Ovary (tissue), 9 donors: ENCODE data around the gene FARP1. TPM values are rescaled to one million over a fixed set of nuclear protein-coding genes. Genes with fewer than 3 reads are reported as not detected.

Experiments used
- DNase-seq, 5 donors: peaks; one replicate each; pipeline ENCODE4 v3.0.0-alpha.2; 2019 to 2020
- H3K27ac ChIP-seq, 2 donors: fragments of 200-600 bp; one replicate each; pipeline versions ENCODE4 v1.5.1 to v1.8.0; 2019 to 2022
- H3K27me3 ChIP-seq: fragments of 200-600 bp; one replicate; pipeline ENCODE4 v1.8.0; 2022
- H3K36me3 ChIP-seq: fragments of 200-600 bp; sonication (generic); one replicate; pipeline ENCODE4 v1.5.1; 2019
- H3K4me1 ChIP-seq: one replicate; pipeline ENCODE4 v1.8.1; 2013; ENCODE audit warnings: mild to moderate bottlenecking, moderate library complexity; ENCODE audit not compliant: insufficient read depth
- H3K4me3 ChIP-seq: fragments of 200-600 bp; sonication (generic); one replicate; pipeline ENCODE4 v1.5.1; 2017
- H3K9me3 ChIP-seq, 2 donors: fragments of 200-600 bp in 1 of 2; sonication (generic) in 1 of 2; one replicate each; pipeline versions ENCODE4 v1.5.1 to v1.8.1; 2013 to 2019; ENCODE audit warnings: mild to moderate bottlenecking in 1 of 2, moderate library complexity in 1 of 2
- CTCF ChIP-seq, 3 donors: fragments of 450-650 bp in 2 of 3; fragments of 200-600 bp in 1 of 3; IDR thresholded peaks; one replicate each; pipeline versions ENCODE4 v1.5.1 to v1.8.0; 2016 to 2022; ENCODE audit warnings: antibody characterized with exemption in 3 of 3, mild to moderate bottlenecking in 1 of 3
- EP300 ChIP-seq: sonication (generic); formaldehyde crosslinking; IDR thresholded peaks from one replicate; pipeline ENCODE4 v1.6.1; 2017; ENCODE audit warnings: antibody characterized with exemption
- POLR2A ChIP-seq: fragments of 450-650 bp; IDR thresholded peaks from one replicate; pipeline ENCODE4 v1.6.1; 2017; ENCODE audit warnings: antibody characterized with exemption, mild to moderate bottlenecking, moderate library complexity
- WGBS, 3 donors: extraction: QIAGEN DNeasy Blood & Tissue Kit in 1 of 3; methylation state at CpG; one replicate each; pipeline versions ENCODE4 v1.1.5 to v1.1.7; 2013 to 2017; 5-methylcytosine and 5-hydroxymethylcytosine counted together
- intact Hi-C, 4 donors: fragments of 100-400 bp; cut with DNase I; formaldehyde crosslinking; loops; one replicate each; pipeline versions ENCODE4 v1.11.0 to v1.15.1; 2022 to 2023
- polyA plus RNA-seq, 2 donors: library from polyadenylated mRNA; stranded (reverse); fragments of 200-250 nt in 1 of 2; fragments of 350-450 nt in 1 of 2; fragmentation: Illumina TruSeq in 1 of 2; extraction: RNeasy Lipid Tissue Mini Kit (QIAGEN cat#74804) in 1 of 2; gene quantifications; one replicate each; pipeline ENCODE4 v1.2.3, GENCODE V29; 2013 to 2014
- total RNA-seq, 7 donors: library from RNA; depleted of rRNA in 2 of 7; stranded (reverse); fragments of >200 nt in 2 of 7; fragmentation: NEBNext Ultra II Directional in 3 of 7; extraction: Animal tissue kit (Norgen Biotek cat#: 25700) in 3 of 7; gene quantifications; one replicate each; pipeline versions ENCODE4 v1.1.0 to v1.2.4, GENCODE V29; 2016 to 2023
- donor health status: DM: no; HTN: no; CAD: no; lungs with moderate emphysema.
- donor health status: DM: no; HTN: no; CAD: no.
- donor health status: Bipolar disorder and iron deficiency.
- donor health status: DM: yes; HTN: yes; CAD: no.
- donor health status: DM: no; HTN: no; CAD: no.
- donor health status: DM: yes; HTN: yes; CAD: no.

FARP1 gene
- total and polyA plus RNA-seq, 9 donors, result 10.2 to 90.1 (median 35.6) TPM

DNA sequence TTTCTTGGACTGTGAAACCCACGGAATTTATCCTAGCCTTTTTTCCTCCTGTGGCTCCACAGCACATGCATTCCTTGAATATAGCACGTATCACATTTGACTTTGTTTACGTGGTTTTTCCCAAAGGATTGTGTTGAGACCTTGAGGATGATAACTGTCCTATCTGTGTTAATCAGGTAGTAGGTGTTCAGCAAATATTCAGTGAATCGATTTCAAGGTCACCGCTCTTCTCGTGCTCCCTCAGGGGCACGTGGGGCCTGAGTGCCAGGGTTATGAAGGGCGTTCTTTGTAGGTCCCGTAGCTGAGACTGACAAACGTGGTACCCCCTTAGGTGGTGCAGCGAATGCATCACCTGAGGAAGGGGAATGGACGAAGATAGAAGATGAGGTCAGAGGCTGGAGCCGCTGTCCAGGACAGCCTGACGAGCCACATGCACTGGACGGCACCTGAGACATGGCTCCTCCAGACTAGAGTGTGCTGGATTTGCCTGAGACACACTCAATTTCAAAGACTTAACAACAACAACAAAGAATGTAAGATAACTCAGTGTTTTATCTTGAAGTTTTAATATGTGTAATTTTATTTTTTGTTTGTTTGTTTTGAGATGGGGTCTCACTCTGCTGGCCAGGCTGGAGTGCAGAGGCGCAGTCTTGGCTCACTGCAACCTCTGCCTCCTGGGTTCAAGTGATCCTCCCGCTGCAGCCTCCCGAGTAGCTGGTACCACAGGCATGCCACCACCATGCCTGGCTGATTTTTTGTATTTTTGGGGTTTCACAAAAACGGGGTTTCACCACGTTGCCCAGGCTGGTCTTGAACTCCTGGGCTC, 165.4 kb downstream of the FARP1 start:
- Histone ChIP-seq H3K27ac (peak overlapping the region in 1 of 2 donors; percentile 33), H3K36me3 (no peaks in the 10 kb centered on the region), H3K27me3 (no peaks in the 10 kb centered on the region), H3K9me3 (no peaks in the 10 kb centered on the region), H3K4me3 (no peak overlapping the region), H3K4me1 (peaks cover 5% of the 10 kb centered on the region)
- no peak for DNase-seq
- 35 to 51% (median 43%) methylated on average over 20 of the region's 20 CpGs for WGBS, 3 donors
- TF ChIP-seq EP300 (no peak), CTCF (IDR thresholded peaks at IDR 0.05) (no peak), POLR2A (no peak)
- intact Hi-C loops, result no loop called here

DNA sequence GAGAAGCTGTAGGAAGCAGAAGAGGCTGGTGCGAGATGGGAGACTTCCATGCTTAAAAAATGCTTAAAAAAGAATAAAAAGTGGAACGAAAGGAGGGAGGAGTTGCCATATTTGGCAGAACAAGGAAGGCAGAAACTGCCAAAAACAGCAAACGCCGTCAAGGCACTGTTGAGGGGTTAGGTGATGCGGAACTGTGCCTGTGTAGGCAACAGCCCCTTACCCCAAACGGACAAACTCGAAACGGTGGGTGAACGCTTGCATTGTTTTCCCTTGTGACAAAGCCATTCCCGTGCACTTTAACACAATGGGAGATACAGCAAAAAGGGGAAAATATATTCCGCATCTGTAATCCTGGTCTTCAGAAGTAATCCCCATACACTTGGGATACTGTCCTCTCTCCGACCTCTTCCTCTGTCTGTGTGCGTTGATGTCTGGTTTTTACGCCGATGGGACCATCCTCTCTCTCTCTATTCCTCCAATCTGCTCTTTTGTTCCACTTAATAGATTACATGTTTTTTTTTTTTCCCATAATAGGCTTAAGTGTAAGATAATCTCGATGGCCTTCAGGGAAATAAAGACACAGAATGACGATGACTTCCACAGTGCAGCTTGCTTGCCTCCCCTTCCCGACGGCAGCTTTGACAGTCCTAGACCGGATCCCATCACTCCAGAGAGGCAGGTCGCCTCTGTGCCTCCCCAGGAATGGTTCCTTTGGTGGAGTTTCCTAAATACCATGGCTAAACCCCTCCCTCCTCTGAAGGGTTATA, 166.9 kb downstream of the FARP1 start:
- peaks cover 5% of the 10 kb centered on the region for H3K4me1 ChIP-seq
- DNase-seq, result no peak
- H3K9me3 ChIP-seq, result no peaks in the 10 kb centered on the region
- intact Hi-C loops, result no loop called here
- TF ChIP-seq EP300 (no peak), POLR2A (no peak), CTCF (IDR thresholded peaks at IDR 0.05) (no peak)
- H3K4me3 ChIP-seq, result no peak overlapping the region
- H3K36me3 ChIP-seq, result no peaks in the 10 kb centered on the region
- no peak overlapping the region for H3K27ac ChIP-seq
- WGBS, 3 donors, result 84 to 85% (median 84%) methylated on average over 21 of the region's 21 CpGs
- no peaks in the 10 kb centered on the region for H3K27me3 ChIP-seq

DNA sequence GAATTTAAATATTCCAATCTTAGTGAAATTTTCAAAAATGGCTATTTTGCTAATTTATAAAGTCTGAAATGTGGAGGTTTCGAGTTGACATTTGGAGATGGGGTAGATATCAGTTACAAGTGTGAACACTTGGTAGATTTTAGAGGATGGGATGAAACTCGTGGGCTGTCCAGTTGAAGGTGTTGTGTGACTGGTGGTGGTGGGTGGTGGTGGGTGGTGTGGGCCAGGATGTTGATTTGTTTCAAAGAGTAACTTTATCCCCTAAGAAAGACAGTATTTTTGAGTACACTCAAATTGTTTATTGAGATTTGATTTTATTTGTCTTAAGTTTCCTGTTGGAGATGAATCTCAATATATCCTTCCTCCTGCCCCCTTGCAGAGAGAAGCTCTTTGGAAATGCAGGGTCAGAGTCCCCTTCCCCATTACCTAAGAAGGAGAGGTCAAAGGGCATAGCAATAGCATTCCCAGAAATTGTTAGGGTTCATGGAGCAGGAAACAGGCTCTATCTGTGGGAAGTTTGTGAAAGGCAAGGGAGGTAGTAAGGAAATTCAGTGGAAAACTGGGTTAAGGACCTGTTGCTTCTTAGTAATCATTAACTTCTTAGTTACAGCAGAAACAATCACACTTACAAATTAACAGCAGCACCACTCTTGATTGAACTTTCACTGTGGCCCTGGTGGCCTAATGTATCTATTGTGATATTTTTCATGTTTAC, 167.7 kb downstream of the FARP1 start:
- Histone ChIP-seq H3K9me3 (no peaks in the 10 kb centered on the region), H3K27me3 (no peaks in the 10 kb centered on the region), H3K4me3 (no peak overlapping the region), H3K27ac (no peak overlapping the region), H3K36me3 (no peaks in the 10 kb centered on the region), H3K4me1 (peaks cover 5% of the 10 kb centered on the region)
- DNase-seq, result no peak
- whole genome bisulfite sequencing, 3 donors, result 97 to 99% (median 97%) methylated on average over 2 of the region's 2 CpGs
- TF ChIP-seq CTCF (IDR thresholded peaks at IDR 0.05), result no peak
- no peak for TF ChIP-seq POLR2A
- TF ChIP-seq EP300, result no peak
- intact Hi-C loops, result no loop called here

DNA sequence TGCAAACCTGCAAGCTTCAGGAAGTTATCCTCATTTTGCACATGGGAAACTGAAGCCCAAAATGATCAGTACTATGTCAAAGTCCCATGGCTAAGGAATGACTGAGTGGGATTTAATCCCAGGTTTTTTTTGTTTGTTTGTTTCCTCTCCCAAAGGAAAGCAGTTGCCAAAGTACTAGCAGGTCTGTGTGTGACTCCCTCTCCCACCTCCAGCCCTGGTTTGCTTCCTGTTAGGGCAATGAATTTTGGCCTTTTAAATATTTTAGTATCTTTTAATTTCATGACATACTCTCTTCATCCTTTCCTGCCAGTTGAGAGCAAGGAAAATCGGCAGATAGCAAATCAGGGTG, 168.3 kb downstream of the FARP1 start:
- no peak overlapping the region for H3K27ac ChIP-seq
- H3K4me1 ChIP-seq, result peaks cover 5% of the 10 kb centered on the region
- TF ChIP-seq POLR2A (no peak), EP300 (no peak), CTCF (IDR thresholded peaks at IDR 0.05) (no peak)
- no peak overlapping the region for H3K4me3 ChIP-seq
- no peak for DNase-seq
- intact Hi-C loops, result no loop called here
- H3K36me3 ChIP-seq, result no peaks in the 10 kb centered on the region
- WGBS, 3 donors, result 60 to 67% (median 63%) methylated on average over 1 of the region's 1 CpG
- H3K27me3 ChIP-seq, result no peaks in the 10 kb centered on the region
- no peaks in the 10 kb centered on the region for H3K9me3 ChIP-seq
